IPS-NIHi7 (cell line): ENCODE results near the gene LMAN1.

Source experiments
- DNase-seq: peaks from one replicate; pipeline ENCODE4 v3.0.0; 2012; ENCODE audit warnings: mixed read lengths; ENCODE audit errors: extremely low spot score

The LMAN1 gene, protein sequence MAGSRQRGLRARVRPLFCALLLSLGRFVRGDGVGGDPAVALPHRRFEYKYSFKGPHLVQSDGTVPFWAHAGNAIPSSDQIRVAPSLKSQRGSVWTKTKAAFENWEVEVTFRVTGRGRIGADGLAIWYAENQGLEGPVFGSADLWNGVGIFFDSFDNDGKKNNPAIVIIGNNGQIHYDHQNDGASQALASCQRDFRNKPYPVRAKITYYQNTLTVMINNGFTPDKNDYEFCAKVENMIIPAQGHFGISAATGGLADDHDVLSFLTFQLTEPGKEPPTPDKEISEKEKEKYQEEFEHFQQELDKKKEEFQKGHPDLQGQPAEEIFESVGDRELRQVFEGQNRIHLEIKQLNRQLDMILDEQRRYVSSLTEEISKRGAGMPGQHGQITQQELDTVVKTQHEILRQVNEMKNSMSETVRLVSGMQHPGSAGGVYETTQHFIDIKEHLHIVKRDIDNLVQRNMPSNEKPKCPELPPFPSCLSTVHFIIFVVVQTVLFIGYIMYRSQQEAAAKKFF

DNA sequence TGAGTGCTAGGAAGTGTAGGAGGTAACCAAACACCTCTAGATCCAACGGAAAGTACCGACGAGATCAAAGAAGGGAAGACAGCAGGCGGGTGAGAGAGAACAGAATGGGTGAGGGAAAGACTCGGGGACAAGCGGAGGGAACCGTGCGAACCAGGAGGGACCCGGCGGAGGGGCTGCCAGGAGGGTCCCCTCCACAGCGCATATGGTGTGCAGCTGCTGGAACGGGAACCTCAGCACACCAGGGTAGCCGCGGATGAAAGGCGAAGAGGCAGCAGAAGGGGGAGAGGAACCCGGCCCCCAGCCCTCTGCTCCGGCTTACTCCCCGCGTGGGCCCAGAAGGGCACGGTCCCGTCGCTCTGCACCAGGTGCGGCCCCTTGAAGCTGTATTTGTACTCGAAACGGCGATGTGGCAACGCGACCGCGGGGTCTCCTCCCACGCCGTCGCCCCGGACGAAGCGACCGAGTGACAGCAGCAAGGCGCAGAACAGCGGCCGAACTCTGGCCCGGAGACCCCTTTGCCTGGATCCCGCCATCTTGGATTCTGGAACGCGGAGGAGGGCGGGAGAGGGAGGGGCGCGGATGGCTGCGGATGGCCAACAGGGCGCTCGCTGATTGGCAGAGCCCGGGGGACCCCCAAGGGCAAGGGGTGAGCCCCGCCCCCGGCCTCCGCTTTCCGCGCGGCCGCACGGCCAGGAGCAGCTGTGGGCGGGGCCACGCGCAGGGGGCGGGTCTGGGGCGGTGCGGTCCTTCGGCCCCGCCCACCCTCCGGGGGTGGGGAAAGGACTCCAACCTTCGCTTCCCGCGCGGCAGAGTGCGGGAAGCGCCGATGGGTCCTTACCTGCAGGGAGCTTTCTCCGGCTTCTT, at the start of gene LMAN1:
LMAN1 (minus strand) TSS at position 554 of the 864 bp plus-strand sequence; CDS start at position 533, 21 bp downstream.
- peak; percentile 100 for DNase-seq

DNA sequence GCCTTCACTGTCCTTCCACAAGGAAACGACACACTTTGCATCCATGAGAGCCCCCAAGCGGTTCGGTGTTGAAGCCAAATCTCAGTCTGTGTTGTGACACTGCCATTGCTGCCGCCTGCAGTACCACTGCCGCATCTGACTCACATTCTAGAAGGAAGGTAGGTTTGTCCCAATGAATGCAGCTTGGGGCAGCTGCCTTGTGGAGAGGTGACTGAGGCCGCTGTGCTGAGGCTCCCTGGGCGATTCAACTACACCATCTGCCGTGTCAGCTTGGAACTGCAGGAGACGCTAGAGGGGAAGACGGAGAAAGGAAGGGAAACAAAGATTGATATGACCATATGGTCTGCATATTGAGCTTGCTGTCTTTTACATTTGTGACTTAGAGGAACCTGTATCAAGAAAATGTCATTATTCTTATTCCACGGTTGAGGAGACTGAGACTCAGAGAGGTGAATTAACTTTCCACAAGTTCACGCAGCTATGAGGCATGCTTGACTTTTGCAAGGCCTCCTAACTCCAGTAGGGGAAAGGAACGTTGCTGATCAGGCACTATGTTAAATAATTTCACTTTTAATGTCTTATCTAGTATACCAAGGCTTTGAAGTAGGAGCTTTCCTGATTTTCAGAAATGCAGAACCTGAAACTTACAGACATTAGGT, 43.5 kb upstream of the LMAN1 start:
- peak; percentile 97 for DNase-seq

DNA sequence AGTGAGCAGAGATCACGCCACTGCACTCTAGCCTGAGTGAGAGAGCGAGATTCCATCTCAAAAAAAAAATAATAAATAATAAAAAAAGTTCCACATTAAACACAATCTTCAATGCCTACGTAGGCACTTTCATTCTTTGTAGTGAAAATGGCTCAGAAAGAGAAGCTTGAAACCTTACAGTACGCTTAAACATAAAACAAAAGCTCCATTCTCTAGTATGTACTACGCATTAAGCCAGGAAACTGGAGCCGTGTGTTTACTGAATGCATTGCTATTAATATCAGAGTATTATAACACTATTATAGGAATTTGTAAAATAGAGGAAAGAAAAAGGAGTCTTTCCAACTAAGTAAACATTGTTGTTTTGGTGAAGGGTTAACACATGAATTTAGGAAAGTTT, 41.3 kb upstream of the LMAN1 start:
- DNase-seq: no peak

DNA sequence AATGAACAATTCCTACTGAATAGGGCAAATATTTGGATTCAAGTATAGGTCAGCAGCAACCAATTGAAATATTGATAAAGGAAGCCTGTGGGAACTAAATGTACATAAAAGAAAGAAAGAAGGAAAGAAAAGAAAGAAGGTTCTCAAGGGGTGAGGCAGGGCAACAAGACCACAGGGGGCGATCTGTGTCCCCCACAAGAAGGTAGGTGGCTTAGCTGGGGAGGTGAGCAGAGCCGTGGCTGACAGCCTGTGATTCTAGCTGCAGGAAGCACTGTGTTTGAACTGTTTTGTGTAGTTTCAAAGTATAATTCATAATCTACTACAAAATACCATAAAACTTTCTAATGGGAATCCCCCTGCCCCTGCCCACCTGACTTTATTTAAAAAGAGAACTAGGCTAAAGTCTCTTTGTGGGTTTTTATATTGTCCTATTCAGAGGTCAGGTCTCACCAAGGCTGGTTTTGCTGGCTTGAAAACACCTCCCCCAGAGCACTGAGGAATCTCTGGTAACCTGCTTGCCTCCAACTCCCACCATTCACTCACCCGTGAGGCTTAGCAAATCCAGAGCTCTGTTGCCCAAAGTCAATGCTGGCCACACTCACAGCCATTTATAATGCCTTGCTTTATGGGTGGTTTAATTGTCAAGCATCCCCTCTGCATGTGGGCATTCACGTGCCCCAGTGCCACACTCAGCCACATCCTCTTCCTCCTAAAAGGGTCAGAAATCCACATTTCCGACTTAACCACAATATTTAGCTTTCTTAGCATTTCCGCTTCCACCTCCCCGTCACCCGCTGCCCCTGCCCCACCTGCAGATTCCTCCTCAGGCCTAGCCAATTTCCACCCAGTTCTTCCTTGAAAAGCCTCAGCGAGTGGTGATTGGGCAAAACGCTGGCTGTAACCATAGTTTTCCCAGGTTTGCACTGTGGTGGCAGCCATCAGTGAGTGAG, 36.4 kb upstream of the LMAN1 start:
- peak; percentile 26 for DNase-seq

DNA sequence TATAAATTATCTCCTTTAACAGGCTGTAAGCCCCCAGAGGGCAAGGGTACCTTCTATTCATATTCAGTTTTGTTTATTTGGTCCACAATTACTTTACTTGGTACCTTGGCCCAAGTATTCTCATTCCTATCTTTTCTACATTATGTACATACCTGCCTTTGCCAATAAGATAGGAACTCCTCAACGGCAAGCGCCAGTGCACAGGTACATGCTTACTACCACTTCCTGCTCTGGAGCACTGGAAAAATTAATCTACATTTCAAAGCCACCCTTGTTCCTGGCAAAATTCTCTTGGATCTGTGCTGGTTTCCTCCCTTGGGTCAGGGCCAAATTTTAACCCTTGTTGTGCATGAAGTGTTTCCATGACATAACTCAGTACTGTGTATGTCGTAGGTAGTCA, 34.3 kb upstream of the LMAN1 start:
- DNase-seq: no peak

DNA sequence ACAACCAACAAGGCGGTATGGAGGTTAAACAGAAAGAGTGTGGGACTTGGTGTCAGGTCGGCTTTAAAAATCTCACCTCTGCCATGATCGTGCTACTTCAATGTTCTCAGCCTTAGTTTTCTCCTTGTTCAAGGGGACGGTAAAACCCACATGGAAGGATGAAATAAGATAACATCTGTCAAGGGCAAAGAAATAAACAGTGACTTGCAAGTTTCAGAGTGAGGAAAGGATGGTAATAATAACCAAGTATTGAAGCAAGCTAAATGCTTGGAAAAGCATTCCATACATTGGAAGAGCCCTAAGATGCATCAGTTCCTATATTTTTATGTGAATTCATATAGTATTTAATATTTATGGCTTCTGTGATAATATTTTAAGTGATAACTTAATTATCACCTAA, 29.8 kb upstream of the LMAN1 start:
- DNase-seq: no peak

DNA sequence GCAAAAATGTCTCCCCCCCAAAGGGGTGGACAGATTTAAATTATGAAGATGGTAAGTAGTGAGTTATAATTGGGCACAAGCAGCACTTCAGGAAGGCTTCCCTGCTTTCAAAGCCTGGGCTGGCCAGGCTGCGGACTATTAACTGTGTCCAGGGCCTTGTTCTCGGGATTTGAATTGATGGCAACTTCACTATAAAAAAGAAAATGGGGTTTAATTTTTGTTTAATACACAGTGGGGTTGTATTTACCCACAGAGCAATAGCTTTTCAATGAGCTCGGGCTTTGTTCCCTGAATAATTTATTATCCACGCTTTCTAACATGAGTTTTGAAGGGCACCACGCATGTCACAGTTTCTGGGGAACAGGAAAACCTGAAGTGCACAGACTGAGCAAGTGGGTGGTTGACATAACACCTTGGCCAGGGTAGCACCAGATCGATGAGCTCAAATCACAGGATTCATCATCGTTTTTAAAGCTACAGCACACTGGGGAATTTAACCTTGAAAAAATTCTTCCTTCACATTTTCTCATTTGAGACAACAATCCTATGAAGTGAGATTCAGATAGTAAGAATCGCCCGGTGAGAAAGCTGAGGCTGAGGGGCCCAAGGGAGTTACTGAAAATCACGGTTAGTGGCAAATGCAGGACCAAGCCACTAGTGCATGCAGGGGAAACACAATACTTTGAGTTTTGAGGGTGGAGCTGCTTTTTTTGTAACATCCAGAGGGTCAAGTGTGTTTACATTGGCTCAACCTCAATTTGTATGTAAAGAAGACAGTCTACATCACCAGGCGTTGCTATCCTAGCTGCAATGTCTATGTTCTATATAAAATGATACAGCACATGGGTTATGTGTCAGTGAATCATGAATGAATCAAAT, 28.9 kb upstream of the LMAN1 start:
- no peak for DNase-seq

DNA sequence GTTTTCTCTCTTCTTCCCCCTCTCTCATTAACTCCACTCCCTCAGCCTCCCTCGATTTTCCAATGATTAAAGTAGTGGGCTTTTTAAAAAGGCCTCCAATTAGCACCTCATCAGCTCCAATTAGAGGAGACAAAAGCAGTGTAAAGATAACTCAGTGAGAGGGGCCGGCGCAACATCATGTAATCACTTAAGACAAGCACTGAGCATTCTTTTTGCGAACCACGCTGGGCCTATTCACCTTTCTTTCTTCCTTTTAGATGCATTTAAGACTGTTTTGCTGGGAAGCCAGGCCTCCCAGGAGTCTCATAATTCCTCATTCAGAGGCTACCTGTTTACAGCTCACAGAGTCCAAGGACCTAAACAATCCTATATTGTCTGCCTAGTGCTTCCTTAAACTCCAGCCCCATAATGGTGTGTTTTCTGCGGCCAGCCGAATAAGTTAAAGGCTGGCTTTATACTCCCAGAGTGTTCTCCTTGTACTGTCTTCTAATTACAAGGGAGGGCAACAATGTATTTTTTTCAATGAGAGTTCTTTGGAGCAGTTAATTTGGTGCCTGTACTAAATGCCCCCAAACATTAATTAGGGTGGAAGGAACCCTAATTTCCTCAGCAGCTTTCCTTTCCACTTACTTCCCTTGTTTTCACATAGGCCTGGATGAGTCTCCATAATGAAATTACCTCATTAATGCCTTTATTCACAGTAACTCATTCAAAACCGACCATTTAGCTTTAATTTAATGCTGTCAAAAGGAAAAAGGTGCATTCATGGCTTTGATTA, 28.0 kb upstream of the LMAN1 start:
- DNase-seq: no peak

DNA sequence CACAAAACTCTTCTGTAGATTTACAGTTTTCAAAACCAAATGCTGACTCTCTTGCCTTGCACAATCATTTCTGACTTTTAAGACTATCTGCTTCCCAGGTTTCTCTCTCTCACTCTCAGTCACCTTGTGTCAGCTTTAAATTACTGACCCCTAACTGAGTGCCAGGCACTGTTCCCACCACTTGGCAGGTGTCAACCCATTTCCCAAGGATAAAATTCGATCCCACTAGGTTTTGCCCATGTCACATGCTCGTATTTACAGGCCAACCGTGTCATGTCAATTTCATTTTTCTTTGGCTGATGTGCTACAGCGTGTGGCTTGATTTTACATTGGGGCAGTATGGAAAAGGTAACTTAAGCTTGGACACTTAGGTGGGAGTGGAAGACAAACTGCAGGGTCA, 26.1 kb upstream of the LMAN1 start:
- no peak for DNase-seq

DNA sequence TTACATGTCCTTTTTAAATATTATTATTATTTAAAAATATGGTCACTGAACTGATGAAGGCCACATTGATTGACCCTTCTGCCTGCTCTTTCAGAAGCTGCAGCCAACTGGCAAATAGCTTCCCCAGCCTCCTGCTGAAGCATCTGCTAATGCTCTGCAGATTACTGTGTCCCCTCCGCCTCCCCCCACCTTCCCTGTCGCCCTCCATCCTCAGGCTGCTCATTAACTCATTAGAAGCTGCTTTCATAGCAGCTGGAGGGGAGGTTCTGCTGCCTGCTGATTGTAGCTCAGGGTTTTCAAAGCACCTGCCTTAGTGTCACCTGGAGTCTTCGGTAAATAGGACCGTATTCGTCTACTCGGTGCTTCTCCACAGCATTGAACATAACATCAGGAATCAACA, 24.8 kb upstream of the LMAN1 start:
- DNase-seq: no peak

DNA sequence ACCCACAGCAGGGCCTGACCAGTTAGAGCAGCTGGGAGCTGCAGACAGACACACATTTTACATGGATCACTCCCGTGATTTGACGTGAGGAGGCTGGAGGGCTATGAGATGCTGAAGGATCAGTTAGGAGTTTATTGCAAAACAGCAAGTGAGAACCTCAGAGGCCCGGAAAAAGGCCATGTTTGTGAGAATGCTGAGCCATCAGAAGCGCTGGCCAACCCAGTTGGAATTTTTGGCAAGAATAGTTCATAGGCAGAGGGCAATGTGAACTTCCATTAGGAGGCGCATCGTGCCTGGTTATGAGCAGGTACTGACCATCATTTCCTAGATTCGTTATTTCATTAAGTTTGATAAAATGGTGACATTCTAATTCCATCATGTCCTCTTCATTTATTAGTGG, 23.3 kb upstream of the LMAN1 start:
- no peak for DNase-seq

DNA sequence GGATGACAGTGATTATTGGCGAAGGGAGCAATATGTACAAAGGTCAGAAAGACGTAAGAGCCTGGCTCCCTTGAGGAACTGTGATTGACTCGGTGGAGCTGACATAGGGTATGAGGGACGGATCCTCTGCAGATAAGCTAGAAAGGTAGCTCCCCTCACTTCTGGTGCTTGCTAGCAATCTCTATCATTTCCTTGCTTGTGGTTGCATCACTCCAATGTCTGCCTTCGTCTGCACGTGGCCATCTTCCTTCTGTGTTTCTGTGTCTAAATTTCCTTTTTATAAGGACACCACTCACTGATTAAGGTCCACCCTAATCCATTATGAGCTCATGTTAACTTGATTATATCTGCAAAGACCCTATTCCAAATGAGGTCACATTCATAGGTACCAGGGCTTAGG, 22.9 kb upstream of the LMAN1 start:
- no peak for DNase-seq

DNA sequence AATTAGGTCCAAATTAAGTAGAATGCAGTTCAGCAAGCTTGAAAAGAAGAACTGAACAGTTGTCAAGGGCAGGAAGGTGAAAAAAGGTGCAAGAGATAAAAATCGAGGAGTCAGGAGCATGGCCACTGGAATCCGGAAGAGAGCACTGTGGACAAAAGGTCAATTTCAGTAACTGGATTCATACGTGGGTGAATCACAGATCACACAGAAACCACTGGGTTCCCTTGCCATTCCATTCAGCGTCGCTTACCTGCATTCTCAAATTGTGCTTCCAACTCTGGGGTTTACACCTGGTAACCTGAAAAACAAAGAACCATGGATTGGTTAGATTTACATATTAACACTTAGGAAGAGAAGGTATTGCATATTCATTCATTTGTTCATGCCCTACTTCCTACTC, 21.6 kb upstream of the LMAN1 start:
- no peak for DNase-seq

DNA sequence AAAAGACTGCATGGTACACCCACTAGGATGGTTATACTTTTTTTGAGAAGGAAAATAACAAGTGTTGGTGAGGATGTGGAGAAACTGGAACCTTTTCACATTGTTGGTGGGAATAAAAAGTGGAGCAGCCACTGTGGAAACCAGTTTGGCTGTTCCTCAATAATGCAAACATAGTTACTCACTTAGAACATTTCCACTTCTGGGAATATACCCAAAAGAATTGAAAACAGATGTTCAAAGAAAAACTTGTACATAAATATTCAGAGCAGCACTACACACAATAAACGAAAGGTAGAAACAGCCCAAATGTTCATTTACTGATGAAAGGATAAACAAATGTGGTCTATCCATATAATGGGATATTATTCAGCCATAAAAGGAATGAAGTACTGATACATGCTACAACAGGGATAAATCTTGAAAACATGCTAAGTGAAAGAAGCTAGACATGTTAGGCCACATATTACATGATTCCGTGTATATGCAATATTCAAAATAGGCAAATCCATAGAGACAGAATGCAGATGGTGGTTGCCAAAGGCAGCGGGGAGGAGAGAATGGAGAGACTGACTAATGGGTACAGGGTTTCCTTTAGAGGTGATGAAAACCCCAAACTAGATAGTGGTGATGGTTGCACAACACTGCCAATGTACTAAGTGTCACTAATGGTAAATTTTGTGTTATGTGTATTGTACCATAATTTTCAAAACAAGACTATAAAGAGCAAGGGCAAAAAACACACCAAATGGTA, 20.9 kb upstream of the LMAN1 start:
- no peak for DNase-seq

DNA sequence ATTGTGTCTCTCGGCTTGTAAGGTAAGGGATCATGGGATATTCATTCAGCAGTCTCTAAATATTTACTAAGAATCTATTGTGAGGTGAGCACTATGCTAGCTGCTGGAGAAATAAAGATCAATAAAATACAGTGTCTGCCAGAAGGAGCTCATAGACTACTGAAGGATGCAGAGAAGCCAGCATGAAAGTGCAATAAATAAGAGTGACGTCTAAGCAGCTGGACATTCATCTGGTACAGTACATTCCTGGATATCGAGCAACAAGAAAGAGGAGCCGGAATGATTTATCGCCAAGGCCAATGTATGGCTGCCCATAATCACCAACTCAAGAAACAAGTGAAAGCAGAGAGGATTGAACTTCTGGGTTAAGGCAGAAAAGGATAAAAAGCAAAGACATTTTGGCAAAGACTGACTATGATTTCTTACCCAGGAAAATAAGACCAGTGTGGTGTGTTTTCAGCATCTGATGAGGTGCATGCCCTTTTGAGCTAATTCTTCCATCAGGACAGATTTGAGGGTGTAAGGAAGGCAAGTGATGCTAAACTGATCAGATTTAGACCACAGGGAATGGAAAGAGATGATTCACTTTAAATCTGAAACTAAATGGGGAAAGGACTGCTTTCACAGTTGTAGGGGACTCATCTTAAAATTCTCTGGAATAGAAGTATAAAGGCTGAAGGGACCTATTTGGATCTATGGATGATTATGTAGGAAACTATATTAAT, 18.7 kb upstream of the LMAN1 start:
- no peak for DNase-seq

DNA sequence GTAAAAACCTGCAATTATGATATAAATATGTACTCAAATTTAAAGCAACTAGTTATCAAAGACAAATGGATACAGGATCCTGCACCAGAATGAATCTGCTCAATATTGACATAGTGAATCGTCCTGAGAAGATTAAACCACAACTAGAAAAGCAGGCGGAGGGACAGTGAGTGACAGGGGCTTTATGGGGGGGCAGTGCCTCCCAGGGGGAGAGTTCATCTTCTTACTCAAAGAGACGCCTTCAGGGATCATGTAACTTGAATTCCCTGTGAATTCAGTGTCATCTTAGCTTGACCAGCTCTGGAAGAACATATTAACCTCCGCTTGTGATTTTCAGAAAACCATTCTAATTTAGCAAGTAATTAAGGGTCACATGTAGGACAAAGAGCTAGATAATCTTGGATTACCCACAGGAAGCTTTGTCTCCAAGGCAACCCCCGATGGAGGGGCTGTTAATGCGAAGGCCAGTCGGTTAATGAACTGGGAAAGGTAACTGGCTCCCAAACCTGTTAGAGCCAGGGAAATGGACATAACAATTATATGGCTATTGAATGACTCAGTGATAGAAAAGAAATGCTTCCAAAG, 17.4 kb upstream of the LMAN1 start:
- DNase-seq: no peak

DNA sequence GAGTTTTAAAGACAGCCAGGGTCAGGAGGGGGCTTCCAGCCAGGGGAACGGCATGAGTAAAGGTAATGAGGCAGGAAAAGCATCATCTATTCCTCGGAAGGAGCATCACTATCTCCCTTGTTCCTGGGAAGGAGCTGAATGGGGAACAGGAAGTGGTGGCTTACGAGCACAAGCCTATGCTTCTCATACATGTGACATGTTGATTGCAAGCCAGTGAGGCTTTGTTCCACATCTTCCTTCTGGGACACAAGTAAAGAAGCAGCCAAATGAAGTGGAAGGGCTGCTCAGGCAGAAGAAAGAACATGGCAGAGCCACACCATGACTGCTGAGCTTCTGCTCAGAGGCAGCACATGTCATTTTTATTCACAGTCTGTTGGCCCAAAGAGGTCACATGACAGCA, 15.1 kb upstream of the LMAN1 start:
- no peak for DNase-seq

DNA sequence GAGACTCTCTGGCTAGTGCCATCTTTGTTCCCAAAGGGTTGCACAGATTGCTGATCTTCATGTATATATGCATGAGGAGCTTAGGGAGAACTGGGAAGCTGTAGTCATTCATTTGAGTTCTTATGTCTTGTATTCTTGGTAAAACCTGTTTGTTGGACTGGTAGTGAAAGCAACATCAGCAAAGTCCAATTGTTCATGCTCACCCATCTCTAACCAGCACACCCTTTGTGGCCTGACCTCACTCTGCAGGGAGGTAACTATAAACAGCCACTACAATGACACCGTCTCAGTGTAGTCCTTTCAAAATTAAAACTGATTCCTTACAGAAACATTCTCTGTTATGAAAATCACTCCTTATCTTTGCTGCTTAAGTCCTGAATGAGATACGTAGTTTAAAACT, 13.9 kb upstream of the LMAN1 start:
- DNase-seq: no peak
